ENCODE data around the gene NMBR.
"Not testable (repeated sequence)": the region's sequence is repeated elsewhere in the genome, so short reads cannot be mapped to it uniquely, and the experiment has no call there.

- TF ChIP-seq BRCA1 (IDR thresholded peaks at IDR 0.05; ENCODE audit: low read depth, low read length); YY1 (IDR thresholded peaks at IDR 0.05; ENCODE audit: low read depth, low read length); NANOG (IDR thresholded peaks at IDR 0.05; ENCODE audit: insufficient read depth, low read depth, low read length, poor library complexity, severe bottlenecking); HDAC6 (IDR thresholded peaks at IDR 0.05; ENCODE audit: low read depth, low read length); POLR2AphosphoS5 (IDR thresholded peaks at IDR 0.05; ENCODE audit: low read depth, low read length): not testable (repeated sequence)
- peak in 2 of 3 experiments; percentile 29 to 51; a peak in 3 of 4 replicates for TF ChIP-seq CTCF (IDR thresholded peaks at IDR 0.05; ENCODE audit: control extremely low read depth in 1 of 3, insufficient read depth in 1 of 3, low read depth in 1 of 3, low read length in 3 of 3)
These were observed 41.4 kb upstream of the NMBR start for GRCh38 chr6:142188341-142188740.

All from H1 (cell line).